Lower leg skin (tissue), 4 donors: ENCODE results near the gene NHLH1. TPM values are rescaled to one million over a fixed set of nuclear protein-coding genes. Genes with fewer than 3 reads are reported as not detected.

Source experiments
- DNase-seq, 2 donors: peaks; one replicate each; pipeline ENCODE4 v3.0.0-alpha.2; 2019; ENCODE audit warnings: low spot score in 2 of 2
- H3K4me3 ChIP-seq: fragments of 200-600 bp; sonication (generic); 2 replicates; pipeline ENCODE4 v1.5.1; 2017; ENCODE audit warnings: mild to moderate bottlenecking, low read depth; ENCODE audit not compliant: poor library complexity, severe bottlenecking
- POLR2A ChIP-seq, 2 donors: fragments of 450-650 bp; IDR thresholded peaks; one replicate each; pipeline ENCODE4 v1.6.1; 2016 to 2017; ENCODE audit warnings: antibody characterized with exemption in 2 of 2, mild to moderate bottlenecking in 1 of 2, moderate library complexity in 1 of 2
- WGBS, 2 donors: methylation state at CpG; one replicate each; pipeline ENCODE4 v1.1.5; 2018; 5-methylcytosine and 5-hydroxymethylcytosine counted together
- intact Hi-C: fragments of 100-400 bp; cut with DNase I; formaldehyde crosslinking; loops from one replicate; pipeline ENCODE4 v1.15.0; 2023; ENCODE audit warnings: low total_unique reads
- total RNA-seq, 4 donors: library from RNA; depleted of rRNA; stranded (reverse); fragments of >200 nt; gene quantifications; one replicate each; pipeline ENCODE4 v1.1.0, GENCODE V29; 2016
- TF ChIP-seq, protein P1 (sequence below), 3 donors: fragments of 450-650 bp; IDR thresholded peaks; one replicate each; pipeline ENCODE4 v1.5.1; 2016; ENCODE audit warnings: antibody characterized with exemption in 3 of 3, mild to moderate bottlenecking in 3 of 3, moderate library complexity in 2 of 3

NHLH1 gene
- total RNA-seq, 4 donors from 2014 or later: 0.10 TPM; not detected in 3

DNA sequence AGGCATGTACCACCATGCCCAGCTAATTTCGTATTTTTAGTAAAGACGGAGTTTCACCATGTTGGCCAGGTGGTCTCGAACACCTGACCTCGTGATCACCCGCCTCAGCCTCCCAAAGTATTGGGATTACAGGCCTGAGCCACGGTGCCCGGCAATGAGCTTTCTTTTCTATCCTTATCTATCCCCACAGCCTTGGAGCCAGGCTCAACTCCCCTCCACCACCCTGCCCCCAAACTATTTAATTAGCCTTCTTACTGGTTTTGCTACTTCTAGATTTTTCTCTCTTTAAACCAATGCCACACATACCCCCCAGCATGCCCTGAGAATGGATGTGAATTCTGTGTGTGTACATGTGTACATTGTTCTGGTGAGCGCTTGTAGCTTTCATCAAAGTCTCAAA is 27.8 kb downstream of the NHLH1 start:
- TF ChIP-seq, protein P1, sequence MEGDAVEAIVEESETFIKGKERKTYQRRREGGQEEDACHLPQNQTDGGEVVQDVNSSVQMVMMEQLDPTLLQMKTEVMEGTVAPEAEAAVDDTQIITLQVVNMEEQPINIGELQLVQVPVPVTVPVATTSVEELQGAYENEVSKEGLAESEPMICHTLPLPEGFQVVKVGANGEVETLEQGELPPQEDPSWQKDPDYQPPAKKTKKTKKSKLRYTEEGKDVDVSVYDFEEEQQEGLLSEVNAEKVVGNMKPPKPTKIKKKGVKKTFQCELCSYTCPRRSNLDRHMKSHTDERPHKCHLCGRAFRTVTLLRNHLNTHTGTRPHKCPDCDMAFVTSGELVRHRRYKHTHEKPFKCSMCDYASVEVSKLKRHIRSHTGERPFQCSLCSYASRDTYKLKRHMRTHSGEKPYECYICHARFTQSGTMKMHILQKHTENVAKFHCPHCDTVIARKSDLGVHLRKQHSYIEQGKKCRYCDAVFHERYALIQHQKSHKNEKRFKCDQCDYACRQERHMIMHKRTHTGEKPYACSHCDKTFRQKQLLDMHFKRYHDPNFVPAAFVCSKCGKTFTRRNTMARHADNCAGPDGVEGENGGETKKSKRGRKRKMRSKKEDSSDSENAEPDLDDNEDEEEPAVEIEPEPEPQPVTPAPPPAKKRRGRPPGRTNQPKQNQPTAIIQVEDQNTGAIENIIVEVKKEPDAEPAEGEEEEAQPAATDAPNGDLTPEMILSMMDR (IDR thresholded peaks at IDR 0.05): no peak
- no peak for TF ChIP-seq POLR2A (IDR thresholded peaks at IDR 0.05)
- 93% methylated on average over 8 of the region's 8 CpGs for WGBS, 2 donors
- DNase-seq: no peak
- intact Hi-C loops: no loop called here
- no peak overlapping the region for H3K4me3 ChIP-seq

DNA sequence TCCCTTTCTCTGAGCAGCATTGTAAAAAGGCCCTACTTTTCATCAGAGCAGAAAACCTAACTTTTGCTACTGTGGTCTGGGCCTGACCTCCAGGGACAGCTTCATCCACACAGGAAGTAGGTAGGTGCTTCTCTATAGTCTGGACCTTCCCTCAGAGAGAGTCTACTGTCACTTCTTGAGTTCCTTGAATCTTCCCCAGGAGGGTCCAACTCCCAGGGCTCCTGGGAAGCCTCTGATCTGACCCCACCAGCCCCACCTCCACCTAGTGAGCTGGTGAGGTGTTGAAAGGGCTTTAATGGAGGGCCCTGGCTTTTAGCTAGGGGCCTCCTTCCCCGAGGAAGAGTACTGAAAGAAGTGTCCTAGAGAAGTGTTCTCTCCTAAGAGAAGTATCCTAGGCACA is 30.8 kb downstream of the NHLH1 start:
- TF ChIP-seq POLR2A (IDR thresholded peaks at IDR 0.05): no peak
- TF ChIP-seq, protein P1 (IDR thresholded peaks at IDR 0.05): no peak
- no peak overlapping the region for H3K4me3 ChIP-seq
- intact Hi-C loops: no loop called here
- no peak for DNase-seq
- 61 to 74% methylated on average over 1 of the region's 1 CpG for WGBS, 2 donors

DNA sequence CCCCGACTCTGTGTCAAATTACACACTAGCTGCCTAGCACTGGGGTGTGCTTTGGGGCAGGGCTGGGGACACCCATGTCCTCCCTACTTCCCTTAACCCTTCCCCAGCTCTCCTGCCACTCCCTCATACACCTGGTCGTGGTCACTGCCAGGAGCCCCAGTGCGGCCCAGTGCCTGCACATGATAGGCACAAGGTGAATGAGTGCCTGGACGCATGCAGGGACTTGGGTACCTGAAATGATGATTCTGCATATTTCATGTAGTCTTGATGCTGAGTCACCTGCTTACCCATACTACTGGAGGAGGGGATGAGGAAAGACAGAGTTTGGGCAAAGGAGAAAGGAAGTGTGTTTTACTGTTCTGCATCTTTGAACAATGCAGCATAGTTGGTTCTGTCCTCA is 32.0 kb downstream of the NHLH1 start:
- TF ChIP-seq, protein P1 (IDR thresholded peaks at IDR 0.05): no peak
- TF ChIP-seq POLR2A (IDR thresholded peaks at IDR 0.05): no peak
- H3K4me3 ChIP-seq: no peak overlapping the region
- no peak for DNase-seq
- intact Hi-C loops: no loop called here
- 60 to 61% methylated on average over 4 of the region's 4 CpGs for WGBS, 2 donors

DNA sequence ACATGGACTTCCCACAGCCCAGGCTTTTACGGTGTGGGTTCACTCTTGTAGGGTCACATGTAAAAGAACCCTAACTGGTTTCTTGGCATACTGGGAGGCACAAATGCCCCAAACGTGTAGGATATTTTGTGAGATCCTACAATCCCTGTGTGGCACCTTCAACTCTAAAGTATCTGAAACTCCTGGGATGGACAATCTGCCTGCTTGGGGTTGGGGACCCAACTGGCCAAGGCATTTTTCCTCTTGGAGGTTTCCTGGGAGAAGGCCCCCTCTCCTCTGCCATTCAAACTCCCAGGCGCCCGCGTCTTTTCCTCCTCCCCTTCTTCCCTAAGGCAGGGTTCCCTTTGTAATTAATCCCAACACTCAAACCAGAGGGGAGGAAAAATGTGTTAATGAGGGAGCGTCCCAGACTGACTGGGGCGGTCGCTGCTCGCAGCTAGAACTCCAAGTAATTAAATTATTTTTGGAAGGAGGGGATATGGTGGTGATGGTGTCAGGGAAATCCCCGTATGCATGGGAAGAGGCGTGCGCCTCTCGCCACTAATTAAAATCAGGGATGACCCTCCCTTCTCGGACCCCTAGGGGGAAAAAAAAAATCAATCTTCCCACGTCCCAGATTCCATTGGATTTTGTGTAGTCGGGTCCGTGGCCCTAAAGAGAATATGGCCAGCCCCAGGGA is 32.8 kb downstream of the NHLH1 start:
- TF ChIP-seq, protein P1 (IDR thresholded peaks at IDR 0.05): no peak
- no peak for TF ChIP-seq POLR2A (IDR thresholded peaks at IDR 0.05)
- H3K4me3 ChIP-seq: peak overlapping the region; percentile 21
- 14 to 18% methylated on average over 17 of the region's 17 CpGs for WGBS, 2 donors
- DNase-seq: no peak
- intact Hi-C loops: no loop called here

DNA sequence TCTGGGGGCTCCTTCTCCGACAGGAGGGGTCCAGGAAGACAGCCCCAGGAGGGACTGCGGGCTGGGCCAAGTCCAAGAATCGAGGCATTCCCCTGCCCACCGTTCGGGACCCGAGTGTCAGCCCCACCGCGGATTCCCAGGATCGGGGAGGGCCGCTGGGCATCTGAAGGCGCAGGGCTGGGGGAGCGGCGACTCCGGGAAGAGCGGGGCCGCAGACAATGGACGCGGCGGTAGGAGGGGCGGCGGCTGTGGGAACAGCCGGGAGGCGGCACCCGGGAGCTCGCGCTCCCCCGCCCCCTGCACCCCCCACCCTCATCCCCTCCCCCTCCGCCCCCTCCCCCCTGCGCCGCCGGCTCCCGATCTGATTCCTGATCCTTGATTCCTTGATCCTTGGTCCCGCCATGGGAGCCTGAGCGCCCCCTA is 33.4 kb downstream of the NHLH1 start, which contains the start of gene VANGL2:
Gene VANGL2 (plus strand): TSS at position 342 of the 423 bp plus-strand sequence. CDS start 15,274 bp downstream, outside the sequence.
- TF ChIP-seq POLR2A (IDR thresholded peaks at IDR 0.05): no peak
- TF ChIP-seq, protein P1 (IDR thresholded peaks at IDR 0.05): no peak
- intact Hi-C loops: no loop called here
- DNase-seq: peak in 1 of 2 donors; percentile 93
- peak within 1 kb of the TSS; percentile 76 for H3K4me3 ChIP-seq
- 1 to 4% methylated on average over 20 to 25 of the region's 34 CpGs for WGBS, 2 donors
